ENCODE results near the gene COPS7B.

DNA sequence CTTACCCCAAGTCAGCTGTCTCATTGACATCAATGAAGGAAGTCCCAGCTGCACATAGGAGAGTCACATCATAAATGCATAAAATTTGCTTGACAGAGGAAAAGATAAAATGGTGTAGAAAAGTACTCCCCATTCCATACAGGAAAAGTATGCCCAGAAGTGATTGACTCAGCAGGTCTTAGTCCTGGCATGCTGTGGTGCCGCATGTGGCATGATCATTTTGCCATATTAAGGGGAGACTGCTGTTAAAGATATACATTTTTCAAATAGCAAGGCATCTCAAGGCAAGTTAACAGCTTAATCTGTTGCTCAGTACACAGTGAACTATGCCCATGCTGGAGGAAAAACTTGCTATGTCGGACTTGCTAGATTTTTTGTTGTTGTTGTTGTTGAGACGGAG, 8.1 kb downstream of the COPS7B start:
- TF ChIP-seq ZNF335 (tag by site-specific recombination; conservative IDR thresholded peaks at IDR 0.05) (no peak), BCL11A (tag by site-specific recombination; IDR thresholded peaks at IDR 0.05; ENCODE audit: low read depth) (no peak), ZNF274 (IDR thresholded peaks at IDR 0.05; ENCODE audit: low read length) (no peak), ZNF274 (tag by site-specific recombination; IDR thresholded peaks at IDR 0.05; ENCODE audit: borderline replicate concordance) (no peak), ZSCAN16 (tag by site-specific recombination; IDR thresholded peaks at IDR 0.05) (no peak)
- TF ChIP-seq, protein P1, sequence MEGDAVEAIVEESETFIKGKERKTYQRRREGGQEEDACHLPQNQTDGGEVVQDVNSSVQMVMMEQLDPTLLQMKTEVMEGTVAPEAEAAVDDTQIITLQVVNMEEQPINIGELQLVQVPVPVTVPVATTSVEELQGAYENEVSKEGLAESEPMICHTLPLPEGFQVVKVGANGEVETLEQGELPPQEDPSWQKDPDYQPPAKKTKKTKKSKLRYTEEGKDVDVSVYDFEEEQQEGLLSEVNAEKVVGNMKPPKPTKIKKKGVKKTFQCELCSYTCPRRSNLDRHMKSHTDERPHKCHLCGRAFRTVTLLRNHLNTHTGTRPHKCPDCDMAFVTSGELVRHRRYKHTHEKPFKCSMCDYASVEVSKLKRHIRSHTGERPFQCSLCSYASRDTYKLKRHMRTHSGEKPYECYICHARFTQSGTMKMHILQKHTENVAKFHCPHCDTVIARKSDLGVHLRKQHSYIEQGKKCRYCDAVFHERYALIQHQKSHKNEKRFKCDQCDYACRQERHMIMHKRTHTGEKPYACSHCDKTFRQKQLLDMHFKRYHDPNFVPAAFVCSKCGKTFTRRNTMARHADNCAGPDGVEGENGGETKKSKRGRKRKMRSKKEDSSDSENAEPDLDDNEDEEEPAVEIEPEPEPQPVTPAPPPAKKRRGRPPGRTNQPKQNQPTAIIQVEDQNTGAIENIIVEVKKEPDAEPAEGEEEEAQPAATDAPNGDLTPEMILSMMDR (tag by site-specific recombination; IDR thresholded peaks at IDR 0.05), result no peak
- TF ChIP-seq, protein P2, sequence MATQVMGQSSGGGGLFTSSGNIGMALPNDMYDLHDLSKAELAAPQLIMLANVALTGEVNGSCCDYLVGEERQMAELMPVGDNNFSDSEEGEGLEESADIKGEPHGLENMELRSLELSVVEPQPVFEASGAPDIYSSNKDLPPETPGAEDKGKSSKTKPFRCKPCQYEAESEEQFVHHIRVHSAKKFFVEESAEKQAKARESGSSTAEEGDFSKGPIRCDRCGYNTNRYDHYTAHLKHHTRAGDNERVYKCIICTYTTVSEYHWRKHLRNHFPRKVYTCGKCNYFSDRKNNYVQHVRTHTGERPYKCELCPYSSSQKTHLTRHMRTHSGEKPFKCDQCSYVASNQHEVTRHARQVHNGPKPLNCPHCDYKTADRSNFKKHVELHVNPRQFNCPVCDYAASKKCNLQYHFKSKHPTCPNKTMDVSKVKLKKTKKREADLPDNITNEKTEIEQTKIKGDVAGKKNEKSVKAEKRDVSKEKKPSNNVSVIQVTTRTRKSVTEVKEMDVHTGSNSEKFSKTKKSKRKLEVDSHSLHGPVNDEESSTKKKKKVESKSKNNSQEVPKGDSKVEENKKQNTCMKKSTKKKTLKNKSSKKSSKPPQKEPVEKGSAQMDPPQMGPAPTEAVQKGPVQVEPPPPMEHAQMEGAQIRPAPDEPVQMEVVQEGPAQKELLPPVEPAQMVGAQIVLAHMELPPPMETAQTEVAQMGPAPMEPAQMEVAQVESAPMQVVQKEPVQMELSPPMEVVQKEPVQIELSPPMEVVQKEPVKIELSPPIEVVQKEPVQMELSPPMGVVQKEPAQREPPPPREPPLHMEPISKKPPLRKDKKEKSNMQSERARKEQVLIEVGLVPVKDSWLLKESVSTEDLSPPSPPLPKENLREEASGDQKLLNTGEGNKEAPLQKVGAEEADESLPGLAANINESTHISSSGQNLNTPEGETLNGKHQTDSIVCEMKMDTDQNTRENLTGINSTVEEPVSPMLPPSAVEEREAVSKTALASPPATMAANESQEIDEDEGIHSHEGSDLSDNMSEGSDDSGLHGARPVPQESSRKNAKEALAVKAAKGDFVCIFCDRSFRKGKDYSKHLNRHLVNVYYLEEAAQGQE (tag by site-specific recombination; IDR thresholded peaks at IDR 0.05), result no peak

Data from HEK293 (cell line).